Right kidney (tissue), 9 donors: ENCODE data around the gene BCORL1.

Experiments used
- DNase-seq: peaks from one replicate; pipeline ENCODE4 v3.0.0-alpha.2; 2016
- long read RNA-seq, 8 donors: transcript quantifications; one replicate each; lab custom pipeline, GENCODE V29; 2026

Gene BCORL1, protein sequence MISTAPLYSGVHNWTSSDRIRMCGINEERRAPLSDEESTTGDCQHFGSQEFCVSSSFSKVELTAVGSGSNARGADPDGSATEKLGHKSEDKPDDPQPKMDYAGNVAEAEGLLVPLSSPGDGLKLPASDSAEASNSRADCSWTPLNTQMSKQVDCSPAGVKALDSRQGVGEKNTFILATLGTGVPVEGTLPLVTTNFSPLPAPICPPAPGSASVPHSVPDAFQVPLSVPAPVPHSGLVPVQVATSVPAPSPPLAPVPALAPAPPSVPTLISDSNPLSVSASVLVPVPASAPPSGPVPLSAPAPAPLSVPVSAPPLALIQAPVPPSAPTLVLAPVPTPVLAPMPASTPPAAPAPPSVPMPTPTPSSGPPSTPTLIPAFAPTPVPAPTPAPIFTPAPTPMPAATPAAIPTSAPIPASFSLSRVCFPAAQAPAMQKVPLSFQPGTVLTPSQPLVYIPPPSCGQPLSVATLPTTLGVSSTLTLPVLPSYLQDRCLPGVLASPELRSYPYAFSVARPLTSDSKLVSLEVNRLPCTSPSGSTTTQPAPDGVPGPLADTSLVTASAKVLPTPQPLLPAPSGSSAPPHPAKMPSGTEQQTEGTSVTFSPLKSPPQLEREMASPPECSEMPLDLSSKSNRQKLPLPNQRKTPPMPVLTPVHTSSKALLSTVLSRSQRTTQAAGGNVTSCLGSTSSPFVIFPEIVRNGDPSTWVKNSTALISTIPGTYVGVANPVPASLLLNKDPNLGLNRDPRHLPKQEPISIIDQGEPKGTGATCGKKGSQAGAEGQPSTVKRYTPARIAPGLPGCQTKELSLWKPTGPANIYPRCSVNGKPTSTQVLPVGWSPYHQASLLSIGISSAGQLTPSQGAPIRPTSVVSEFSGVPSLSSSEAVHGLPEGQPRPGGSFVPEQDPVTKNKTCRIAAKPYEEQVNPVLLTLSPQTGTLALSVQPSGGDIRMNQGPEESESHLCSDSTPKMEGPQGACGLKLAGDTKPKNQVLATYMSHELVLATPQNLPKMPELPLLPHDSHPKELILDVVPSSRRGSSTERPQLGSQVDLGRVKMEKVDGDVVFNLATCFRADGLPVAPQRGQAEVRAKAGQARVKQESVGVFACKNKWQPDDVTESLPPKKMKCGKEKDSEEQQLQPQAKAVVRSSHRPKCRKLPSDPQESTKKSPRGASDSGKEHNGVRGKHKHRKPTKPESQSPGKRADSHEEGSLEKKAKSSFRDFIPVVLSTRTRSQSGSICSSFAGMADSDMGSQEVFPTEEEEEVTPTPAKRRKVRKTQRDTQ (N-terminal part only)
- long read RNA-seq, donor 1 = 0 reads
- long read RNA-seq, donor 2, partial matches to known transcripts = 0 of 2 reads
- long read RNA-seq, donor 2, other reads (novel, unspliced or antisense) = 0 of 2 reads
- long read RNA-seq, donor 3 = 0 reads
- long read RNA-seq, donor 4 = 0 reads
- long read RNA-seq, donor 5 = 0 reads
- long read RNA-seq, donor 6, full-length matches to known transcripts = 1 of 6 reads
- long read RNA-seq, donor 6, partial matches to known transcripts = 5 of 6 reads
- long read RNA-seq, donor 6, other reads (novel, unspliced or antisense) = 0 of 6 reads
- long read RNA-seq, donor 7, partial matches to known transcripts = 5 of 5 reads
- long read RNA-seq, donor 7, other reads (novel, unspliced or antisense) = 0 of 5 reads
- long read RNA-seq, donor 8 = 0 reads

DNA sequence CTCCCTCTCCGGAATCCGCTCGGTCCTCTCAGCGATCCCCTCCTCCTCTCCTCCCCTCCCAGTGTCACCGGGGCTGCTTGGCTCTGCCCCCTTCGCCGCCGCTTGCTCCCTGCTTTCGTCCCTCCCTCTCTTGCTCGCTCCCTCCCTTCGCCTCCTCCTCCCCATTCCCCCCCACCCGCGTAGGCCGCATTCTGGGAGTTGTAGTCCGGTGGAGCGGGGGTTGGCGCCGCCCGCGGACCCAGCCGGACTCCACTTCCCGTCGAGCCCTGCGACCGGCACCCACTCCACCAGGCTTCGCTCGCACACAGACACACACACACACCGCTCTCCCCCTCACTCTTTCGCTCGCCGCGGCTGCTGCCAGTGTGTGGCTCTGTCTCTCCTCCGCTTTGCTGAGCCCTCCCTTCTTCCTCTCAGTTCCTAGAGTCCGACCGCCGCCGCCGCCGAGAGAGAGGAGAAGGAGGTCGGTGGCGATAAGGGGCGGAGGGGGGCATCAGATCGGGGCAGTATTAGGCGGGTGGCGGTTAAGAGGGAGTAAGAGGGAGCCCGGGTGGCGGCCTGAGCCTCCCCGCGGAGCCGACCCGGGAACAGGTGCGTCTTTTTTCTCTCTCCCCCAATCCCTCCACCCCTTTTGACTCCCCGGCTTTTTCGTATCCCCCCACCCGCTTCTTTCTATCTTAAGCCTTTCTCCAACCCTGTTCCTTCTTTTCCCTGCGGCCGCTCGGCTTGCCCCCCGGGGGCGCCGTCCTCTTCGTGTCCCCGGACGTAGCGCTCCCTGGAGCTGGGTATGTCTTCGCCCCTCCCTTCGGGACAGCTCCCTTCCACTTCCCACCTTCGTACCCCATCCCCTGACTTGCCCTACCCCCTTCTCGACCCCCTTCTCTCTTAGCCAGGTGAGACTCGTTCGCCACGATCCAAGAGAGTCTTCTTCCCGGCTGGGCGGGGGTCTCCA, at the start of gene BCORL1:
Gene BCORL1 (plus strand): TSS at position 336 of the 952 bp plus-strand sequence. CDS start 22,597 bp downstream, outside the sequence.
- peak; percentile 69 for DNase-seq

DNA sequence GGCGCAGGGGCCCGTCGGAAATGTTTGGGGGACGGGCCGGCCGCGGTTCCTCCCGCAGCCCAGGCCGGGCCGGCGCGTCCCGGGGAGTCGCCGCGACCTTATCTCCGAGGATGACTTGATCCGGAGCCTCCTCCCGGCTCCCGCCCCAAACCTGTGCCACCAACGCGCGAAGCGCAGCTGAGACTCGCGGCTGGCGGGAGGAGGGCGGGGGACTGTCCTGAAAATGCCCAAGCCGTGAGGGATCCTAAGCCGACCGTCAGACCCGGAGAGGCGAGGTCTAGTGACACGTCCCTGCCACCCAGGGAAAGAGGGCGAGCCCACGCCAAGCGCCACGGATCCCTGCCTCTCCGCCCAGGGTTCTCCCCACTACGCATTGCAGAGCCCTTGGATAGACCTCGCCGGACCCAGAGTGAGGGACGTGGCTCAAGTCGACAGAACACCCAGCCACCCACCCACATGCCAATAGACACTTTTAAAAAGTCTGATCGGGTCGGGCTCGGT, 49.6 kb upstream of the BCORL1 start:
- DNase-seq = peak; percentile 69

DNA sequence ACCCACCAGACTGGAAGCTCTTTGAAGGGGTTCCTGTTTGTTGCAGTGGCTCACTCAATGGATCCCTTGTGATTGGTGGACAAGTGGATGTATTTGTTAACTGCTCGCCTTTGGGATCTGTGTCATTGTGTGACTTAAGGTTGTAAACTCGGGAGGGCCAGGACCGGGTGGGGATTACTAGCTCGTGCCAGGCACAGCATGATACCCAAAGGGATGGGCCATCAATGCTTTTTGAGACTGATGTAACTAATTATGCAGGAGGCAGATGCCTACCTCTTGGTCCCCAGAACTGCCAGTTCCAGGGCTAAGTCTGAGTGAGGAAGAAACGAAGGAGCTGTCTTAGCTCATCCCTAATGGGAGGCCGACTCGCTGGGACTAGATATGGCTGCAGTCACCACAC, 48.7 kb upstream of the BCORL1 start:
- DNase-seq = no peak

DNA sequence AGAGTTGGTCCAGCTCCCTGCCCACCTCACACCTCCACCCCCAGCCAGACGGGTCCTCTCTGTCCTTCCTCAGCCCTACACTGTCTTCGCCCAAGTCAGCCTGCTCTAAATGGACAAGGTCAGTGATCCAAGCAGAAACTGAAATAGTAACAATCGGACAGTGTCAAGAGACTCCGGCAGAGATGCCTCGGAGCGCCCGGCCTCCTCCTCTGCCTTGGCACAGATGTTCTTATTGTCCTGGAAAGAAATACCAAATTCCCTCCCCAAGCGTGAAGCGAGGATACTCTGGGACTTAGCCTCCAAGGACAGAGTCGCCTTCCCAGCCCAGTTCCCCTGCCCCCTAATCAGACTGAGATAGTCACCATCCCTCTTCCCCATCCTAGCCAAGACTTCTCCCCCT, 48.0 kb upstream of the BCORL1 start:
- no peak for DNase-seq

DNA sequence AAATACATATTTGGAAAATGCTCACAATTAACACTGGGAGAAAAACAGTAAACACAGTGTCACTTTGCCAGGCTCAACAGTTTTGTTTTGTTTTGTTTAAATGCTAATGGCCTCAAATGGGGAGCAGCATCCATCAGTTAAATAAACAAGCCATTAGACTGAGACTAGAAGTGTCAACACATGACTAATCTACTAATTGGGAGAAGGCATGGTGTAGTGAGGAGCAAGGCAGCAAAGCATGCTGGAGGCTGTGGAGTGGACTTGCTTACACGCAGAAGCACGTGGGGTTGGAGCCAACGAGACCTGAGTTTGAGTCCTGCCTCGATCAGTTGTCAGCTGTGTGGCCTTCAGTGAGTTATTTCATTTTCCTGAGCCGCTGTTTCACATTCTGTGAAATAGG, 47.5 kb upstream of the BCORL1 start:
- no peak for DNase-seq

DNA sequence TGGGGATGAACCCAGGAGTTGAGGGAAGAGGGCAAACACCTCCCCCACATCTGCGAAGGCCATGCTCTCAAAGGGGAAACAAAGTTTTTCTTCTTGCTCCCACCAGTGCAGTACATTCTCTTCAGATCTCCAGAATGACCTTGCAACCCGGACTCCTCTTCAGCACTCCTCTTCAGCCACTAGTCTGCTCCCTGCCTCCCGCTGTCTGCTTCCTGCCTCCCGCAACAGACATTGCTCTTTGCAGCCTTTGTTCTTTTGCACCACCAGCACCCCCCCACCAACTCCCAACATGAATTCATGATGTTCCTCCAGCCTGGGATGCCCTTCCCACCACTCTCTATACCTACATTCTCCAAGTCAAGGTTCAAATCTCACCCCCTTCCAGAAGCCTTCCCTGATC, 44.4 kb upstream of the BCORL1 start:
- no peak for DNase-seq

DNA sequence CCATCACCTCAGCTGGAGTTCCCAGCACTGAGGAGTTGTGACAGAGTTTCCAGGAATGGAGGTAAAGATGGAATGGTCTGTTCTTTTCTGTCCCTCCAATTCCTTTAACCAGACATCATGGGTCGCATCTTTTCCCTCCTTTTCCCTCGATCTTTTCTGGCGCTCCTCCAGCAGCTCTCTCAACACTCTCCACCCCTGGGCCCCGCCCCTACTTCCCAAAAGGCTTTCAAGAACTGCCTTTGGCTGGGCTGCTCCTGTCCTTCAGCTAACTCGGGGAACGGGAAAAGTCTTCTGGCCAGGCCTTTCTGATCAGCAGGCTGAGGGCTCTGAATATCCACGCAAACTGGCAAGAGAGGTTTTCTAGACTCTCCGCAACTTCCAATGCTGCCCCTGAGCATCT, 42.4 kb upstream of the BCORL1 start:
- DNase-seq = no peak

DNA sequence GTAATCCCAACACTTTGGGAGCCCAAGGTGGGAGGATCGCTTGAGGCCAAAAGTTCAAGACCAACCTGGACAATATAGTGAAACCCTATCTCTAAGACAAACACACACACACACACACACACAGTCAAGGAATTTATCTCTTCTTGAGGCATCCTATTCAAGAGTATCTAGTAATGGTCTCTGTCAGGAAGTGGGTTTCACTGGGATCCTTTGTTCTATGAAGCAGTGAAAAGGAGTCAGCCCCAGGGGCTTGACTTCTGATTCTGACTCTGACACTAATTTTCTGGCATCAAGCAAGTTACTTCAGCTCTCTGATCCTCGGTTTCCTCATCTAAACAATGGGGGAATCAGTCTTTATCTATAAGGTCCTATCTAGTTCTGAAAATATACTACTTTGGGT, 41.7 kb upstream of the BCORL1 start:
- no peak for DNase-seq

DNA sequence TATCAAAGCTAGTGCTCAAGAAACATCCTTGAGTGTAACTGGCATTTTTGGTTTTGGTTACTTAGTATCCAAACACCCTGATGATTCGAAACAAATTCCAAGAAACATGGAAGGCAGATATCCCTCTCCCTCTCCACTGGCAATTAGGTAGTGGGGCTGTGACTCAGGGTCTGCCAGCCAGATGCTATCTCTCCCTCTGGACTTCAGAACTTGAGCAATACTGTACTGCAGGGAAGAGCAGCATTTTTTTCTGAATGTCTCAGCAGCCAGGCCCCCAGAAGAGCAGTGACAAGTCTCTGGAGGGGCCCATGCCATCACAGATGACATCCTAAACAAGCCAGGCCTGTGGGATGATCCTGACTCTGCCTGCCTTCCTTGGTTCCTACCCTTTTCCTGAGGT, 37.3 kb upstream of the BCORL1 start:
- no peak for DNase-seq

DNA sequence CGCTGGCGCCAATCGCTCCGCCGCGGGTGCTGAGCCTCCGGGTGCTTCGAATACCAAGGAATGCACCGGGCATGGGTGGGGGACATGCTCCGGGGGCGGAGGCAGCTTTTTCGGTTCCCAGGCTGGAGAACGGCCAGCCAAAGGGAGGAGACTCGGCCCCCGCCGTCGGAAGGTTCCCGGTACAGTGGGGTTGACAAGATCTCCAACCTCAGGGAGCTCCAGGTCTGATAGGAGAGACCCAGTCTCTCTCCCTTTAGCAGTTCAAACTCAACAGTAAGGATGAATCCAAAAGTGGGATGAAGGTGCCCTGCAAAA, 29.1 kb upstream of the BCORL1 start:
- no peak for DNase-seq

DNA sequence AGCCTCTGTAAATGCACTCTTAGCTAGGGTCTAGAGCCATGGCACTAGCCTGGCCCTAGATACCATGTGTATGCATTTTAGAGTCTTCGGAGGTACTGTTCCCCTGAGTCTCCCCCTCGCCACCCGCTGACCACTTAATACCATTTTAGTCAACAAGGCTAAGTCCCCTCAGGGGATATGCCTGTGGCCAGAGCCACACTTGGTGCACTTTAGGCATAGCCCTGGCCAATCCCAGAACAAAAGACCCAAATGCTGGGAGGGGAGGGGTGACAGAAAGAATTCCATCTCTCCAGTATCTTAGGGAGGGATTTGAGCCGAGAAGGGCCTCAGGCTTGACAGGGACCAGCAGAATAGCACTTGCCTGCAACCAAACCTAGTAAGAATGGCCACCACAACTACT, 28.6 kb upstream of the BCORL1 start:
- no peak for DNase-seq

DNA sequence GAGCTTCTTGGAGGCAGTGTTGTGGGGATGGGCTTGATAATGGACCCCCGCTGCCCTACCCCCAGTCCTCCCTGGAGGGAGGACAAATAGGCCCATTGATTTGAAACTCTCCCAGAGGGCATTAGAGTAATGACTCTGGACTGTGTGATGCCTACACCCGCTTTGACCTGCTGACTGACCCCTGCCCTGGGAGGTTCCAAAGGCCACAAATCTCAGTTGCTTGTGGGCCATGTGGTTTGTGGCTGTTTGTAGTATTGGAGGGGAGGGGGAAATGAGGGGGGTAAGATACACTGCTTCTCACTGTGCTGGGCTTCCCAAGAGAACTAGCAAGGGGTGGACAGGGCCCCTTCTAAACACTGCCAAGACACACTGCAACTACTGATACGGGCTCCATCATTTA, 27.6 kb upstream of the BCORL1 start:
- no peak for DNase-seq

DNA sequence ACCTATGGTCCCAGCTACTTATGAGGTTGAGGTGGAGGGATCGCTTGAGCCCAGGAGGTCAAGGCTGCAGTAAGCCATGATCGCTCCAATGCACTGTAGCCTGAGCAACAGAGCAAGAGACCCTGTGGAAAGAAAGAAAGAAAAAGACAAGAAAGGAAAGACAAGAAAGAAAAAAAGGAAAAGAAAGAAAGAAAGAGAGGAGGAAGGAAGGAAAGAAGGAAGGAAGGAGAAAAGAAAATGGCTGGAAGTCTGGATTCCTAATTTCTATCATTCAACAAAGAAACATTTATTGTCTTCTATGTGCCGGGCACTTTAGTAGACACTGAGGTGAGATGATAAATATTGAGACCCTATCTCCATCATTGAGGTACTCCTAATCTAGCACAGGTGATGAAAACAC, 26.8 kb upstream of the BCORL1 start:
- no peak for DNase-seq

DNA sequence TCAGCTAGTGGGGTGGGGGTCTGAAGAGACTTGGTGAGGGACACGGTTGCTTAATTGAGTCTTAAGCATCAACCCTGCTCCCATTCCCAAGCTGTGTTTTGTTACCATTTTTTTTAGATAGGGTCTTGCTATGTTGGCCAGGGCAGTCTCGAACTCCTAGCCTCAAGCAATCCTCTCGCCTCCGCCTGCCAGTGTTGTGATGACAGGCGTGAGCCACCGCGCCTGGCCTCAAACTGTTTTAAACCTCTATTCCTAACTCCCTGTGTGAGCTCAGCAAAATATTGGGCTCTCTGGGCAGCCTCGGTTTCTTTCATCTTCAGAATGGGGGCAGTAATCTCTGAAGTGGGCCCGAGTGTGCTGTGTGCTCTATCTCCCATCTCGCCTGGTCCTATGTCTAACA, 26.3 kb upstream of the BCORL1 start:
- no peak for DNase-seq

DNA sequence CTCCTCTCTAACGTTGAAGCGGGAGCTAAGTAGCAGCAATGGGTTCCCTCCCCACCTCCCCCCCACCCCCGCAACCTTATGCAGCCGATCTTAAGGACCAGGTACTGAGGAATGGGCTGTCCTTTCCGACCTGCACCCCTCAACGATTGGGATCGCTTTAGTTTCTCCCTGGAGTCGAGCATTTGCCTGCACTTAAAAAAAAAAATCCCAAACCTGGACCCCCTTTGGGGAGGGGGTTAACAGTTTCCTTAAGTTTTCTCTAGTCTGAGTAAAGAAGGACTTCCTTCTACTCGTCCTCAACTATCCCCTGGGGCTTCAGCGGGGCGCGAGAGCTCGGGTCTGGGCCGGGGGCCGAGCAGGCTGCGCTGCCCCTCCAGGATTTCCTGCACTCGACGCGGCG, 25.7 kb upstream of the BCORL1 start:
- DNase-seq = no peak

DNA sequence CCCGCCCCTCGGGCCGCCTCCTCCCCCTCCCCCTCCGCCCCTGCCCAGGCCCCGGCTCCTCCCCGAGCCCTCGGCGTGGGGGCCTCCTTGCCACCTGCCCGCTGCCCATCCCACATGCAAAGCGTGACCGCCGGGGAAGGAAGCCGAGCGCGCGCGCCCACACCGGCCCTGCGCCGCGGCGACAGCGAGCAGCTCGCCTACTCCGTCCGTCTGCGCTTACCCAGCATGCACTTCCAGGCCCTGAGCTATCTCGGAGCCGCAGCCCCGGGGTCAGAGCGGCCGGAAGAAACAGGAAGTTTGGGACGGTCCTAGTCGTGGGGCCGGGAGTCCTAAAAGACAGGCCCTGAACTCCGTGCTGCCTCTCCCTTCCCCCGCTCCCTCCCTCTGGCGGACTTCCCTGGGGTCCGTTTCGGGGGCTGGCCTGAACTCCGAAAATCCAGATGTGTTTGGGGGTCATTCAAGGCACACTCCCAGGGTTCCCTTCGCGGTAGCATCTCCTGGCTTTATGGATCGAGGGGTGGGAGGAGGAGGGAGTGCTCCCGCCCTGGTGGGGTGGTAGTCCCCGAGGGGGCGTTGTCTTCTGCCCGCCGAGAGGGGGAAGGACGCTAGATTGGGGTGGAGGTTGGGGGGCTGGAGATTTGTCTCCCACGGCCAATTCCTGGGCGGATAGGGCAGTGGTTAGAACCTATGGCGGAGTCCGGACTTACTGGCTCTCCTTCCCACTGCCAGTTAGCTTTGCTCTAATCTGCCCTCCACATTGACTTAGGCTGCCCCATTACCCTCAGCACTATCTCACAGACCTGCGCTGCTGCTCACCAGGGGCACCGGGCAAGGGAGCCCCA, 25.0 kb upstream of the BCORL1 start:
- DNase-seq = peak; percentile 60

DNA sequence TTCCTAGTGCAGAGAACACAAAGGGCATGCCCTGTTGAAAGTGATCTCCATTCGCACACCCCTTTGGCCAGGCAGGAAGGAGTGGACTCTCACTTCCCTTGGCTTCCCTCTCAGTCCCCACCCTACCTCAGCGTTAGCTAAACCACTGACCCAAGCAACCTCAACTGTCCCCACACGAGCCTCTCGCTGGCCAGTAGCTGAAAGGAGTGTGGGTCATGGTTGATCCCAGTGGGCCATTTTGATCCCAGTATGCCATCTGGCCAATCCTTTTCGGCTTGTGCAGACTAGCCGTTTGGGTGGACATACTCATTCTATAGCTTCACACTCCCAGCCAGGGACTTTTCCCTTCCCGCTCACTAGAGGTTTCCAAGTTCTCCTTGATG, 24.4 kb upstream of the BCORL1 start:
- no peak for DNase-seq

DNA sequence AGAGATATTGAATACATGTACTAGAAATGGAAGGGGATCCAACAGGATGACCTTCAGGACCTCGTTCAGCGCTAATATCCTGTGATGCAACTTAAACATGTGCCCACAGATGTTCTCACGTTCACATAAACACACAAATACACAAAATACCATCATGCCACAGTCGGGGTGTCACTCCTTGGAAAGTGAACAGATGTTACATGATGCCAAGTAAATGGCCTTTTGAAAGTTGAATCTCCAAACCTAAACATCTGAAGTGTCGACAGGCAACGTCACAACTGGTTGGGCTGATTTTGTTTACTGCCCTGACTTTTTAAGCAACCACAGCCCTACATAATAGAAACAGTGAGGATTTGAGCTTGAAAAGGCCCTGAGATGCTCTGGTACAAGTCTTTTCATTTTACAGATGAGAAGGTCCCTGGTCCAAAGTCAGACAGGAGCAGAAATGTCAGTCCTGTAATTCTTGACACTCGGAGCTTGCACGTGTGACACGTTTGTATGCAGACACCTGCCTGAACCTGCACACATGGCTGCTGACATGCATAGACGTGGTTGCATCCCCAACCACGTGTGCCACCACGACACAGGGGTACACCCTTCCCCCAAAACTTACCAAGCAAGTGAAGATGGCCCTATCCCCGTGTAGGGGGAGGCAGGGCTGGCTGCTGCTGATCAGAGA, 23.5 kb upstream of the BCORL1 start:
- no peak for DNase-seq

DNA sequence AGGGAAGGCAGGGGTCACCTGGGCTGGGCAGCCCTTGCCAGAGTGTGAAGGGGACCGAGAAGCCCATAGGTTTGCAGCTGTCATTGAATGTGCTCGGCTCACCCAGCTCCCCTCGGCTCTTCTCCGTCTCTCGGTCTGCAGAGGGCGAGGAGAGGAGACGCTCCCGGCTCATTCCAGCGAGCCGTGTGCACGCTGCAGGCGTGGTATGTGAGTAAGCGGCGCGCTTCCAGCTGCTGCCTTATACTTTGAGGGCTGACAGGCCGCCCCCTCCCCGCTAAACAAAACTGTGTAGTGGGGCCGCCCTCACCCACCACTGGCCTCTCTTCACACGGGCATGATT, 23.0 kb upstream of the BCORL1 start:
- DNase-seq = peak; percentile 36
